Thyroid gland (tissue), 4 donors: ENCODE data around the gene SLC22A13. TPM values are rescaled to one million over a fixed set of nuclear protein-coding genes. Genes with fewer than 3 reads are reported as not detected.
A peak's percentile ranks its signal among the peaks of the same experiment; 100 is the strongest.

Experiments
- DNase-seq, 2 donors: peaks; one replicate each; pipeline ENCODE4 v3.0.0-alpha.2; 2019
- H3K27ac ChIP-seq, 3 donors: fragments of 200-600 bp; sonication (generic); 1 replicate in 2 of 3; 2 replicates in 1 of 3; pipeline ENCODE4 v1.5.1; 2016 to 2019; ENCODE audit warnings: mild to moderate bottlenecking in 1 of 3, moderate library complexity in 1 of 3
- H3K27me3 ChIP-seq: fragments of 200-600 bp; sonication (generic); one replicate; pipeline ENCODE4 v1.5.1; 2019
- H3K36me3 ChIP-seq, 2 donors: fragments of 200-600 bp; sonication (generic); one replicate each; pipeline ENCODE4 v1.5.1; 2016 to 2019
- H3K4me1 ChIP-seq, 2 donors: fragments of 200-600 bp; sonication (generic); one replicate each; pipeline ENCODE4 v1.5.1; 2017 to 2019
- H3K4me3 ChIP-seq, 3 donors: fragments of 200-600 bp; sonication (generic); replicated peaks in 1 of 3; 1 replicate in 2 of 3; 2 replicates in 1 of 3; pipeline ENCODE4 v1.5.1; 2016; ENCODE audit warnings: mild to moderate bottlenecking in 1 of 3
- H3K9me3 ChIP-seq: fragments of 200-600 bp; sonication (generic); one replicate; pipeline ENCODE4 v1.5.1; 2017
- CTCF ChIP-seq, 6 experiments: fragments of 200-600 bp in 3 of 6; fragments of 450-650 bp in 3 of 6; sonication (generic) in 3 of 6; IDR thresholded peaks; one replicate each; pipeline ENCODE4 v1.5.1; 2016 to 2019; ENCODE audit warnings: antibody characterized with exemption in 6 of 6, mild to moderate bottlenecking in 2 of 6, inconsistent platforms in 1 of 6, moderate library complexity in 1 of 6
- POLR2A ChIP-seq, 2 donors: fragments of 450-650 bp; IDR thresholded peaks; one replicate each; pipeline ENCODE4 v1.6.1; 2017; ENCODE audit warnings: antibody characterized with exemption in 2 of 2, mild to moderate bottlenecking in 2 of 2, moderate library complexity in 1 of 2
- WGBS, 2 donors: methylation state at CpG; one replicate each; pipeline ENCODE4 v1.1.5; 2017; 5-methylcytosine and 5-hydroxymethylcytosine counted together
- intact Hi-C: fragments of 100-400 bp; cut with DNase I; formaldehyde crosslinking; loops from one replicate; pipeline ENCODE4 v1.15.1; 2023
- total RNA-seq, 4 donors: library from RNA; depleted of rRNA; stranded (reverse); fragments of >200 nt; gene quantifications; one replicate each; pipeline ENCODE4 v1.2.3, GENCODE V29; 2016

The SLC22A13 gene
- total RNA-seq, 4 donors from 2014 or later = 0.54 to 0.56 TPM; not detected in 2

DNA sequence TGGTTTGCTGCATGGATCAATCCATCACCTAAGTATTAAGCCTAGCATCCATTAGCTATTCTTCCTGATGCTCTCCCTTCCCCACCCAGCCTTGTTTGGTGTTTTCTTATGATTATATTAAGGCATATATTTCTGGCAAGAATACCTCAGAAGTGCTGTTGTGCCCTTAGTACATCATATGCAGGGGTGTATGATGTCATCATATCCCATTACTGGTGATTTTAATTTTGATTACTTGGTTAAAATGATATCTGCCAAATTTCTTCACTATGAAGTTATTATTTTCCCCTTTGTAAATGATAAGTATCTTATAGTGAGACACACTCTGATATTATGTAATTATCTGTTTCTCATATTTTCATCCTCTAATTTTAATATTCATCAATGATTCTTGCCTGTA, 31.9 kb downstream of the SLC22A13 start:
- Histone ChIP-seq H3K4me1 (no peaks in the 10 kb centered on the region), H3K9me3 (no peaks in the 10 kb centered on the region), H3K27me3 (no peaks in the 10 kb centered on the region), H3K4me3 (no peak overlapping the region), H3K27ac (no peak overlapping the region), H3K36me3 (no peaks in the 10 kb centered on the region)
- TF ChIP-seq POLR2A (IDR thresholded peaks at IDR 0.05) (no peak), CTCF (IDR thresholded peaks at IDR 0.05) (no peak)
- no peak for DNase-seq
- intact Hi-C loops = no loop called here

GRCh38 chr3:38297947-38298711, 32.5 kb downstream of the SLC22A13 start:
- Histone ChIP-seq H3K9me3 (no peaks in the 10 kb centered on the region), H3K27me3 (no peaks in the 10 kb centered on the region), H3K4me1 (no peaks in the 10 kb centered on the region), H3K27ac (no peak overlapping the region), H3K36me3 (no peaks in the 10 kb centered on the region), H3K4me3 (no peak overlapping the region)
- no peak for DNase-seq
- TF ChIP-seq POLR2A (IDR thresholded peaks at IDR 0.05) (no peak), CTCF (IDR thresholded peaks at IDR 0.05) (peak in 3 of 6 experiments; percentile 37 to 43 (median 39))
- intact Hi-C loops = no loop called here
- 84 to 88% methylated on average over 5 of the region's 5 CpGs for WGBS, 2 donors

DNA sequence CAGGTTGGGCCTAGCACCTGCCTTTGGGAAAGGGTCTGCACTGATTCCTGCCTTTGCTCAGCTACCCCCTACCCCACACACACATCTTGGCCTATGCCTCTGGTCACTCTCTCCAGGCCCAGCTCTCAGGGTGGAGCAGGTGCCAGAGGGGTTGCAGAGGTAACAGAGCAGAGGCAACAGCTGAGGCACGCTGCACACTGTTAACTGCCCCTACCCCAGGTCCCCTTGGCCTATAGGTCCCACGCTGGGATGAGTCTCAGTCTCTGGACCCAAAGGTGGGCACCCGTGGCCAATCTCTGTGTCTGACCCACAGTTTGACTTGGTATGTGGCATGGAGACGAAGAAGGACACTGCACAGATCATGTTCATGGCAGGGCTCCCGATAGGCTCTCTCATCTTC, 41.3 kb downstream of the SLC22A13 start:
- 96 to 98% methylated on average over 4 to 5 of the region's 5 CpGs for WGBS, 2 donors
- no peak overlapping the region for H3K27ac ChIP-seq
- H3K27me3 ChIP-seq = no peaks in the 10 kb centered on the region
- intact Hi-C loops = no loop called here
- no peak overlapping the region for H3K4me3 ChIP-seq
- H3K4me1 ChIP-seq = no peaks in the 10 kb centered on the region
- H3K36me3 ChIP-seq = no peaks in the 10 kb centered on the region
- no peaks in the 10 kb centered on the region for H3K9me3 ChIP-seq
- no peak for DNase-seq
- TF ChIP-seq CTCF (IDR thresholded peaks at IDR 0.05) (no peak), POLR2A (IDR thresholded peaks at IDR 0.05) (no peak)

GRCh38 chr3:38307599-38307998, 42.0 kb downstream of the SLC22A13 start:
- H3K36me3 ChIP-seq = no peaks in the 10 kb centered on the region
- no peak overlapping the region for H3K4me3 ChIP-seq
- no peaks in the 10 kb centered on the region for H3K4me1 ChIP-seq
- WGBS, 2 donors = 95 to 97% methylated on average over 12 of the region's 12 CpGs
- no peak for DNase-seq
- H3K9me3 ChIP-seq = no peaks in the 10 kb centered on the region
- TF ChIP-seq POLR2A (IDR thresholded peaks at IDR 0.05) (no peak), CTCF (IDR thresholded peaks at IDR 0.05) (no peak)
- no peaks in the 10 kb centered on the region for H3K27me3 ChIP-seq
- no peak overlapping the region for H3K27ac ChIP-seq
- intact Hi-C loops = no loop called here

DNA sequence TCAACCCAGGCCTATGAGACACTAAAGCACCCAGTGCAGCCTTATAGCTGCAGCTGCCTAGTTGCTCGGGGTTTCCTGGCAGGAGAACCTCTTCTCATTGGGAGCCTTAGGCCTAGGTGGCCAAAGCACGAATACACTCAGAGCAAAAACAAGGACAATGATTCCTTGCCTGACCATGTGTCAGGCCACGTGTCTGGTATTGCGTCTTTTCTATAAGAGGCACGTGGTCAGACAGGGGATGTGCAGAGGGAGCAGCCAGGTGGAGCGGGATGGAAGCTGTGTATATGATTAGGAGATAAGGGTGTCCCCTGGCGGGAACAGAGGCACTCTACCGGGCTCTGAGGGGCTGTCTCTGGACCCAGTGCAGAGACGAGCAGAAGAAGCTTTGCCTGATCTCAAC, 42.8 kb downstream of the SLC22A13 start:
- no peak overlapping the region for H3K27ac ChIP-seq
- H3K27me3 ChIP-seq = no peaks in the 10 kb centered on the region
- WGBS, 2 donors = 85 to 95% methylated on average over 8 to 9 of the region's 9 CpGs
- intact Hi-C loops = no loop called here
- no peak overlapping the region for H3K4me3 ChIP-seq
- no peaks in the 10 kb centered on the region for H3K36me3 ChIP-seq
- TF ChIP-seq CTCF (IDR thresholded peaks at IDR 0.05) (no peak), POLR2A (IDR thresholded peaks at IDR 0.05) (no peak)
- no peaks in the 10 kb centered on the region for H3K4me1 ChIP-seq
- no peak for DNase-seq
- no peaks in the 10 kb centered on the region for H3K9me3 ChIP-seq
